NCI-H2107 treated with DMSO at 0.1 percent for 48 hours (cell line): ENCODE results near the gene FAM47B.

Source experiments
- DNase-seq: peaks from one replicate; lab custom pipeline; 2025; ENCODE audit not compliant: unreplicated experiment; lab: John Stamatoyannopoulos, UW

FAM47B gene

GRCh38 chrX:34942496-34942895 is at the start of gene FAM47B:
Gene FAM47B, plus strand, starts transcription at chrX:34942796. Its CDS starts 36 bp downstream, at chrX:34942832.
- no peak for DNase-seq

DNA sequence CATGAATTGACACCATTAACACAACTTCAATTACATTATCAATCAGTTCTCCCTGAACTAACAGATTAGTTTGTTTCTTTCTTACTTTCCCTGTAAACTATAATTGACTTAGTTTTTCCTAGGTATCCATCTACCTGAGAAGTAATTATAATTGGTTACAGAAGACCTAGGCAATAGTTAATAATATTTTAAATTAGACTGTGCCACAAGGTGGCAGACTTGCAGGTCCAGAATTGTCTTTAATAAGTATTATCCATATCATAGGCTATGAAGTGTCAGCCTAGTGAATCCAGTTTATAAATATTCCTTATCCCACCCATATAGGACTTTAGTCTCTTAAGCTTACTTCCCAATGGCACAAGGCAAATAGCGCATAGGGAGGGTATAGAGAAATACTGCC is 48.9 kb upstream of the FAM47B start:
- DNase-seq = no peak

DNA sequence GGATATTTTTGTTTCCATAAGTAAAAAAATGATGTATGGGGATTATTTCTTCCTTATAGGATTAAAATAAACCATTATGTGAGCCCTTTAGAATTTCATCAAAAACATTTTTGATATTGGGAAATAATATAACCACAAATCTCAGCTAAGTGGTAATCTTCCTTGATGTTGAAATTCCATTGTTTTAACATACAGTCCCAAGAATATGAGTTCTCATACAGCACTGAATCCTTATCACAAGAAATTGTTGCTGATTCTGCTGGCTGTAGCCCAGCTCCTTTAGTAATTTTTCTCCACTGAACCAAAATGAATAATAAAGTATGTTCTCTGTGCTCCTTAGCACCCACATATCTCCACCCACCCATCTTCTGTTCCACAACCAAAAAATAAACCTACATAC is 41.9 kb upstream of the FAM47B start:
- DNase-seq = no peak

DNA sequence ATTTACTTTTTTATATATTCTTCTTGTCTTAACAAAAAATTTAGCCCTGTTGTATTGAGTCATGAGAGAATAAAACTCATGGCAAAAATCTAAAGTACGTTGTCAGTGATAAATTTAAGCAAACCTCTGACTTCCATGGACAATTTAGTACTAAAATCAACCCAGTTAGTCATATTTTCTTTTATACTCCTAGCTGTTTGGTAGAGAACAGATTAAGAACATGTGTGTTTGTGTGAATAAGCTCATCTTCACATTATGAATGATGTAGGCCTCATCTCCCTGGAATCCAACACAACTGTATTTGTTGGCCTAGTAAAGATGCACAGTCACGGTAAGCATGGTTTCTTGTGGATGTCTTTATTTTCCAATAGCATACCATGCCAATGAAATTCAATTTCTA is 40.8 kb upstream of the FAM47B start:
- DNase-seq = no peak

DNA sequence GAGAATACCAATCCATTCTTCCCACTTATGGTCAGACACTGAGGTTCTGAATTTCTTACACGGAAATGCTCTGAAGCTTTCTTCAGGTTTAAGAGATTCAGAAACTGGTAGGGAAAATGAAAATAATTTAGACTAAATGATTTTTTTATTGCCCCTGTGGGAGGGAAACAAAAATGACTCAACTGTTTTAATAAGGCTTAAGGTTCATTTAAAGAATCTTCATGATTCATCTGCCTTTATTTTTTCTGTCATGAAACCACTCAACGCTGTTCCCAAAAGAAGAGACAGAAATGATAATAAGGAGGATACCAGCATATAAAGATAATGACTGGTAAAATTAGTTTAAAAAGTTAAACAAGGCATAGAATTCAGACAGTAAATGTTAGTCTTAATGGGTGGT is 39.3 kb upstream of the FAM47B start:
- no peak for DNase-seq

GRCh38 chrX:34909151-34909550 is 33.4 kb upstream of the FAM47B start:
- DNase-seq = no peak

DNA sequence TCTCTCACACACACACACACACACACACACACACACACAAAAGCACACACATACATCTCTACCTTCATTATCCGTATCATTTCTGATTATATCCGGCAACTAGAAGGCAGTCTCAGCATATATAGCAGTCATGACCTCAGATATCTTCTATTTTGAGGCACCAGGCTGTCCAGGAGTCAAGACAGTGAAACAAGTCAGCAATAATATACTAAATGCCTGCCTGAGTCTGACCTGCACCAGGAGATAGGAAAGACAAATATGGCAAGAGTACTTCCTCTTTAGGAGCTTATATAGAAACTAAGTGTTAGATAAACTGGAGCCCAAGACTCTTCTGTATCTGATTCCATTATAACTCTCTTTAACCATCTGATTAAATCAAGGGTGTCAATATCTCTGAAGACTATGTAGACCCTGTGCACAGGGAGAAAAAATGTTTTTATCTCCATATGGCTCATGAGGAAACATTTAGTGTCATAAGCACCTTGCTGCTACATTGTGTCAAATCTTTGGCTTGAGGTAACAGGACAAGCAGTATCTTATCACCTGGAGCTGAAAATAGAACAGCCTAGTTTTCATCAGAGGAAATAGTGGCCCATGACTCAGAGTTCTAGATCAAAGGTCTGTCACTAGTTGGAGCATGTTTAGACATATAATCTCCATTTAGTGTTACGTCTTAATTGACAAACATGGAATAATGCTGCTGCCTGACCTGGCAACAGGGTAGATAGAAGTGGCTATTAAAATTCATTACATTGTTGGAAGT is 27.0 kb upstream of the FAM47B start:
- DNase-seq = no peak

- no peak for DNase-seq
These were observed 25.4 kb upstream of the FAM47B start for GRCh38 chrX:34917146-34917545.

- DNase-seq = no peak
These were observed 24.4 kb upstream of the FAM47B start for GRCh38 chrX:34918091-34918736.

DNA sequence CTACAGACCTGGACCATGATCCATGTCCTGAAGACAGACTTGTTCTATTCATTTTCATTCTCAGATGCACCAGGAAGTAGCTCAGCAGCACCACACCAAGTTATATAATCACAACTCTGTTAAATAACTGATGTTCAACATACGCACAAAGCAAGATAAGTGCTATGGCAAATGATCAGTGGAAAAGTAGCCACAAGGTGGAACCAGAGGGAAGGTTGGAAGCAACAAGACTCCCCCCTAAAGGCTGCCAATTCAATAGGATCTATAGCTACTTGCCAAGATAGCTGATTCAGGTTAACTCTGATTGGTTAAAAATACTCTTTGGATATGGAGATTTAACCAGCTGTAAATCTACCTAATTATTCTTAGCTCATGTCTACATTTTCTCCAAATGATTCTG is 23.7 kb upstream of the FAM47B start:
- no peak for DNase-seq

DNA sequence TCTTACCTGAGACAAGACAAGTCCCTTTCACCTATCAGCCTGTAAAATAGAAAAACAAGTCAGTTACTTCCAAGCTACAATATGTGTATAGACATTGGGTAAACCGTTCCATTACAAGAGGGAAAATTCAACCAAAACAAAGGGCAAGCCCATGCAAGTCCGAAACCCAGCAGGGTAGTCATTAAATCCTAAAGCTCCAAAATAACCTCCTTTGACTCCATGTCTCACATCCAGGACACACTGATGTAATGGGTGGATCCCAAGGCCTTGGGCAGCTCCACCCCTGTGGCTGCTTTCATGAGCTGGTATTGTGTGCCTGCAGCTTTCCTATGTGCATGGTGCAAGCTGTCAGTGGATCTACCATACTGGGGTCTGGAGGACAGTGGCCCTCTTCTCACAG is 14.7 kb upstream of the FAM47B start:
- no peak for DNase-seq

GRCh38 chrX:34943235-34943634 is 639 bp downstream of the FAM47B start:
- no peak for DNase-seq

DNA sequence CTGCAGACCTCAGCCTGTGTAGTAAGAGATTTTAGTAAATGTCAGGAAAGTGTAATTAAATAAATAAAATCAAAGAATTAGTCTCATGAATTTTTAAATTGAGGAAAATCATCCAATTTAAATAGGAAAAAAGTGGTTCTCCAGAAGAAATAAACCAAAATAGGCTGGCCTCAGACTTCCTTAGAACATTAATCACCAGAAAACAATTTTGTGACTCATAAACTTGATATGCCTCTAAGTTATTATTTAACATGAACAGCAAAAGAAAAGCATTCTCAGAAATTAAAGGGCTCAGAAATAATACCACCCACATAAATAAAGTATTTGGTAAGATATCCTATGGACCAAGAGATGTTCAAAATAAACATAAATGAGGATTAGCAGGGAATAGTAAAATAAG is 14.3 kb downstream of the FAM47B start:
- no peak for DNase-seq

GRCh38 chrX:34961662-34962061 is 19.1 kb downstream of the FAM47B start:
- DNase-seq = no peak

GRCh38 chrX:34972206-34972605 is 29.6 kb downstream of the FAM47B start:
- DNase-seq = no peak

- DNase-seq = no peak
These were observed 35.6 kb downstream of the FAM47B start for GRCh38 chrX:34978171-34978570.

GRCh38 chrX:34987646-34988045 is 45.0 kb downstream of the FAM47B start:
- no peak for DNase-seq
